Thyroid gland (tissue), 4 donors: ENCODE data around the gene MAGI1. TPM values are rescaled to one million over a fixed set of nuclear protein-coding genes. Genes with fewer than 3 reads are reported as not detected.

Source experiments
- DNase-seq, 2 donors: peaks; one replicate each; pipeline ENCODE4 v3.0.0-alpha.2; 2019
- H3K27ac ChIP-seq, 3 donors: fragments of 200-600 bp; sonication (generic); 1 replicate in 2 of 3; 2 replicates in 1 of 3; pipeline ENCODE4 v1.5.1; 2016 to 2019; ENCODE audit warnings: mild to moderate bottlenecking in 1 of 3, moderate library complexity in 1 of 3
- H3K27me3 ChIP-seq: fragments of 200-600 bp; sonication (generic); one replicate; pipeline ENCODE4 v1.5.1; 2019
- H3K36me3 ChIP-seq, 2 donors: fragments of 200-600 bp; sonication (generic); one replicate each; pipeline ENCODE4 v1.5.1; 2016 to 2019
- H3K4me1 ChIP-seq, 2 donors: fragments of 200-600 bp; sonication (generic); one replicate each; pipeline ENCODE4 v1.5.1; 2017 to 2019
- H3K4me3 ChIP-seq, 3 donors: fragments of 200-600 bp; sonication (generic); replicated peaks in 1 of 3; 1 replicate in 2 of 3; 2 replicates in 1 of 3; pipeline ENCODE4 v1.5.1; 2016; ENCODE audit warnings: mild to moderate bottlenecking in 1 of 3
- H3K9me3 ChIP-seq: fragments of 200-600 bp; sonication (generic); one replicate; pipeline ENCODE4 v1.5.1; 2017
- POLR2A ChIP-seq, 2 donors: fragments of 450-650 bp; IDR thresholded peaks; one replicate each; pipeline ENCODE4 v1.6.1; 2017; ENCODE audit warnings: antibody characterized with exemption in 2 of 2, mild to moderate bottlenecking in 2 of 2, moderate library complexity in 1 of 2
- WGBS, 2 donors: methylation state at CpG; one replicate each; pipeline ENCODE4 v1.1.5; 2017; 5-methylcytosine and 5-hydroxymethylcytosine counted together
- intact Hi-C: fragments of 100-400 bp; cut with DNase I; formaldehyde crosslinking; loops from one replicate; pipeline ENCODE4 v1.15.1; 2023
- total RNA-seq, 4 donors: library from RNA; depleted of rRNA; stranded (reverse); fragments of >200 nt; gene quantifications; one replicate each; pipeline ENCODE4 v1.2.3, GENCODE V29; 2016
- TF ChIP-seq, protein P1 (sequence below), 6 experiments: fragments of 200-600 bp in 3 of 6; fragments of 450-650 bp in 3 of 6; sonication (generic) in 3 of 6; IDR thresholded peaks; one replicate each; pipeline ENCODE4 v1.5.1; 2016 to 2019; ENCODE audit warnings: antibody characterized with exemption in 6 of 6, mild to moderate bottlenecking in 2 of 6, inconsistent platforms in 1 of 6, moderate library complexity in 1 of 6

The MAGI1 gene
- total RNA-seq, 4 donors from 2014 or later, result 60.5 to 123 (median 87.5) TPM

DNA sequence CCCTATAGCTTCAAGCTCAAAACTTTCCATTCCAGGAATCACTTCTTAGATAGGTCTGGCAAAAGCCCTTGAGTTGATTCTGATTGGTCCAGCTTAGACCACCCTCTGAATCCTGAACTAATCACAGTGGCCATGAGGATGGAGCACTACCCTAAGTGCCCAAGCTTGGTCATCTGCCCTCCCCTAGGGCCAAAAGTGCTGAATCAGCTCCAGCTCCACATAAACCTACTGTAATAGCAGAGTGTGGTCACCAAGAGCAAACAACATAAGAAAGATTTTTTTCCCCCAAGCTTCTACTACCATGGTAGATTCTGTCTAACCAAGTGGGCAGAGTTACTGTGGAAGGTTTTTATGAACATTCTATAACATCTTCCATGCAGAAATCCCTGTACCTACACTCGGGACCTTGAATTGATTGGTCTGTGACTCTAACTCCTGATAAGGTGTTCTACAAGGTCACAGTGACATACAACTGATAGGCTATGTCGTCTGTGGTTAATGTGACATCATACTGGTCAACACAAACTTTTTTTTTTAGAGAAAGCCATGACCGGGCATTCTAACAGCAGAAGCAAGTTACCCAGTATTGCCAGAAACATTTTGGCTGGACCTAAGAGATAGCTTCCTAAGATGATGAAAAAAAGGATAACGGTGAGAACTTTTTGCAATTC, 320.9 kb downstream of the MAGI1 start:
- intact Hi-C loops, result no loop called here
- H3K4me3 ChIP-seq, result no peak overlapping the region

DNA sequence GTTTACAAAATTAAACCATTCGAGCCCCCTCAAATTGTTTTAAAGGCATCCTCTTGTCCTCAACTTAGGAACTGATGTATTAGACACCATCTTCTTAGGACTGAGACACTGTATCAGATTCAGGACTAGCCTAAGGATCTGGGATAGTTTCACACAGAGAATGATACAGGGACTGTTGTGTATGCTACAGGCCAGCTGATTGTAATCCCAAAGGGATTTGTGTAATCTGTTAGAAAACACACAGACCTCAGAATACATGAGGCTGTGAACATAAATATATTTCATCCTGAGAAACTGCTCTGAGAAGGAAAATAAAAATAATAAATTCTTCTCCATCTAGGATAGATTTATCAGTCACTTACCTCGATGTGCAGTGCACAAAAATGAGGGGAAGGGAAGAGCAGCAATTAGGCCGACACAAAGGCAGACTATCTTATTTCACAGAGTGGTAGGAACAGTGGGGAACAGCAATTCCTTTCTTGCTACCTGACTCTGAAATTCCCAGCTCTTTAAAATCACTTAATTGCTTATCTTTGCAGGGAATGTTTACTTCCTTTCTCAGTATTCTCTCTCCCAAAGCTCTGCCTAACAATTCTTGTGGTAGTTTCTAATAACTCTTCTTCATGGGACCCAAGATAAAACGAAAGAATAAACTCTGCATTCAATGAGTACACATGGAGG, 322.5 kb downstream of the MAGI1 start:
- DNase-seq, result no peak
- Histone ChIP-seq H3K27me3 (no peaks in the 10 kb centered on the region), H3K27ac (no peak overlapping the region), H3K4me3 (no peak overlapping the region), H3K9me3 (no peaks in the 10 kb centered on the region), H3K4me1 (no peaks in the 10 kb centered on the region), H3K36me3 (no peaks in the 10 kb centered on the region)
- WGBS, 2 donors, result 78 to 81% methylated on average over 4 of the region's 4 CpGs
- intact Hi-C loops, result no loop called here
- no peak for TF ChIP-seq POLR2A (IDR thresholded peaks at IDR 0.05)
- TF ChIP-seq, protein P1, sequence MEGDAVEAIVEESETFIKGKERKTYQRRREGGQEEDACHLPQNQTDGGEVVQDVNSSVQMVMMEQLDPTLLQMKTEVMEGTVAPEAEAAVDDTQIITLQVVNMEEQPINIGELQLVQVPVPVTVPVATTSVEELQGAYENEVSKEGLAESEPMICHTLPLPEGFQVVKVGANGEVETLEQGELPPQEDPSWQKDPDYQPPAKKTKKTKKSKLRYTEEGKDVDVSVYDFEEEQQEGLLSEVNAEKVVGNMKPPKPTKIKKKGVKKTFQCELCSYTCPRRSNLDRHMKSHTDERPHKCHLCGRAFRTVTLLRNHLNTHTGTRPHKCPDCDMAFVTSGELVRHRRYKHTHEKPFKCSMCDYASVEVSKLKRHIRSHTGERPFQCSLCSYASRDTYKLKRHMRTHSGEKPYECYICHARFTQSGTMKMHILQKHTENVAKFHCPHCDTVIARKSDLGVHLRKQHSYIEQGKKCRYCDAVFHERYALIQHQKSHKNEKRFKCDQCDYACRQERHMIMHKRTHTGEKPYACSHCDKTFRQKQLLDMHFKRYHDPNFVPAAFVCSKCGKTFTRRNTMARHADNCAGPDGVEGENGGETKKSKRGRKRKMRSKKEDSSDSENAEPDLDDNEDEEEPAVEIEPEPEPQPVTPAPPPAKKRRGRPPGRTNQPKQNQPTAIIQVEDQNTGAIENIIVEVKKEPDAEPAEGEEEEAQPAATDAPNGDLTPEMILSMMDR (IDR thresholded peaks at IDR 0.05), result no peak

More for the DNA sequence above, 320.9 kb downstream of the MAGI1 start:
- H3K4me1 ChIP-seq, result no peaks in the 10 kb centered on the region
- 89 to 94% methylated on average over 4 of the region's 4 CpGs for WGBS, 2 donors
- no peak overlapping the region for H3K27ac ChIP-seq
- H3K9me3 ChIP-seq, result no peaks in the 10 kb centered on the region
- no peak for TF ChIP-seq POLR2A (IDR thresholded peaks at IDR 0.05)
- TF ChIP-seq, protein P1 (IDR thresholded peaks at IDR 0.05), result no peak
- H3K27me3 ChIP-seq, result no peaks in the 10 kb centered on the region
- no peaks in the 10 kb centered on the region for H3K36me3 ChIP-seq
- DNase-seq, result no peak

DNA sequence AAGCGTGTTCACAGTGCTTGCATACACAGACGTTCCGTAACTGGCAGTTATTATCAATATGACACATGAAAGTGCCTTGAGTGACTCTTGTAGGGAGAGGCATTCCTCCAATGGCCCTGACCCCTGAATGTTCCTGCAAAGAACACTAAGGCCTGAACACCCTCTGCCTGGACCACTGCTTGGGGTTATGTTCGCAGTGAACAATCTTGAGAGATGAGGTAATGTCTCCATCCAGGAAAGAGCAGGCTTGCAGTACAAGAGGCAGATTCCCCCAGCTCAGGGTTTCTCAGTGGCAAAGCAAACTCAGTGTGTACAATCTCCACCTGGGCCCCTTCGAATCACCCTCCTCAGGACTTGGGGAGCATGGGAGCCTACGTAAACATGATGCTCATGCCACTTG, 324.6 kb downstream of the MAGI1 start:
- H3K4me3 ChIP-seq, result no peak overlapping the region
- TF ChIP-seq, protein P1 (IDR thresholded peaks at IDR 0.05), result no peak
- no peak for TF ChIP-seq POLR2A (IDR thresholded peaks at IDR 0.05)
- peaks cover 3 to 6% of the 10 kb centered on the region in 2 donors for H3K4me1 ChIP-seq
- WGBS, 2 donors, result 77 to 83% methylated on average over 6 of the region's 6 CpGs
- intact Hi-C loops, result no loop called here
- no peaks in the 10 kb centered on the region for H3K9me3 ChIP-seq
- DNase-seq, result peak in 1 of 2 donors; percentile 20
- no peak overlapping the region for H3K27ac ChIP-seq
- no peaks in the 10 kb centered on the region for H3K27me3 ChIP-seq
- H3K36me3 ChIP-seq, result no peaks in the 10 kb centered on the region

DNA sequence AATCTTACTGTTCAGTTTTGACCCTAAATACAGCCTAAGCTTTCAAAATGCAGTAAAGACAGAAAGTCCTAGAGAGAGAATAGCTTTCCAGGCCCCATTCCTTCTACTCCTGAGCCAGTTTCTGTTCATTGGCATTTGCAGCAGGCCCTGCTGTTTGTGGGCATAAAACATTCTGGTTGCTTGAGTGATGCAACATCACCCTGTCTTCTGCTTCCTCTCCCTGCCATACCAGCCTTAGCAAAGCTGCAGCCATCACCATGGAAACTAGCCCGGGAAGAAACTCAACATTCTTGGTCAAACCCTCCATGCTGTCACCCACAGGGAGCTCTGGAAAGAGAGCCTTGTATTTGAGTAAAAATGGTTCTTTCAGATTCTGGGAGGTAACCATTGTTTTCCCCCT, 325.7 kb downstream of the MAGI1 start:
- 61 to 79% methylated on average over 1 of the region's 1 CpG for WGBS, 2 donors
- intact Hi-C loops, result no loop called here
- H3K4me1 ChIP-seq, result peaks cover 3 to 6% of the 10 kb centered on the region in 2 donors
- no peaks in the 10 kb centered on the region for H3K36me3 ChIP-seq
- TF ChIP-seq, protein P1 (IDR thresholded peaks at IDR 0.05), result no peak
- TF ChIP-seq POLR2A (IDR thresholded peaks at IDR 0.05), result no peak
- H3K27me3 ChIP-seq, result no peaks in the 10 kb centered on the region
- DNase-seq, result no peak
- H3K4me3 ChIP-seq, result no peak overlapping the region
- no peak overlapping the region for H3K27ac ChIP-seq
- no peaks in the 10 kb centered on the region for H3K9me3 ChIP-seq

DNA sequence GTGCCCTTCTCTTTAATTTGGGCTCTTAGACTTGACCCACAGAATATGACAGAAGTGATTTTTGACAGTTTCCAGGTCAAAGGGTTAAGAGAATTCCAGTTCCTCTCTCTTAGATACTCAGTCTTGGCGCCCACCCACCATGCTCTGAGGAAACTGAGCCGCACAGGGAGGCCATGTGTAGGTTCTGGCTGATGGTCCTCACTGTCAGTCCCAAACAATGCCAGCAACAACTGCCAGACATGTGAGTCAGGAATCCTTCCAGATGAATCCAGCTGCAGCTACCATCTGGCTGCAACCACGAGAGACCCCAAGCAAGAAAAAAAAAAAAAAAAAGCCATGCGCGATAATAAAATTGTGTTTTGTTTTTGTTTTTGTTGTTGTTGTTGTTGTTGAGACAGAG, 326.6 kb downstream of the MAGI1 start:
- WGBS, 2 donors, result 81 to 90% methylated on average over 5 of the region's 5 CpGs

More for the DNA sequence above, 326.6 kb downstream of the MAGI1 start:
- Histone ChIP-seq H3K36me3 (no peaks in the 10 kb centered on the region), H3K4me1 (peaks cover 3 to 6% of the 10 kb centered on the region in 2 donors), H3K9me3 (no peaks in the 10 kb centered on the region), H3K4me3 (no peak overlapping the region), H3K27me3 (no peaks in the 10 kb centered on the region), H3K27ac (no peak overlapping the region)
- no peak for DNase-seq
- TF ChIP-seq, protein P1 (IDR thresholded peaks at IDR 0.05), result no peak
- no peak for TF ChIP-seq POLR2A (IDR thresholded peaks at IDR 0.05)
- intact Hi-C loops, result no loop called here
